ENCODE results near the gene RAB33B. TPM values are rescaled to one million over a fixed set of nuclear protein-coding genes. Genes with fewer than 3 reads are reported as not detected.
A peak's percentile ranks its signal among the peaks of the same experiment; 100 is the strongest.

The RAB33B gene
- total and polyA plus RNA-seq, 2 of the 8 experiments (the other 6 are each of a cell fraction or from before 2014, with no cell fraction given), result 4.2 to 8.7 TPM

GRCh38 chr4:139484783-139485311, 30.9 kb downstream of the RAB33B start:
- no peaks in the 10 kb centered on the region for H3K79me2 ChIP-seq (ENCODE audit: control insufficient read depth in 1 of 2, insufficient read depth in 2 of 2, low read length in 2 of 2)
- CTCF ChIA-PET (ENCODE audit: partially characterized antibody), result interaction anchor here (0.9 to 1.6 kb wide), 5 partner anchors 12 to 165 kb away, joined by 3 to 6 read pairs (median 3); no protein-coding TSS in a partner anchor
- no peak overlapping the region for H2AK5ac ChIP-seq (ENCODE audit: low read depth, low read length)
- TF ChIP-seq SIRT6 (IDR thresholded peaks at IDR 0.05; ENCODE audit: low read length) (no peak), SUZ12 (IDR thresholded peaks at IDR 0.05; ENCODE audit: low read length) (no peak), RBBP5 (IDR thresholded peaks at IDR 0.05; ENCODE audit: borderline replicate concordance, low read depth, low read length) (no peak)
- H4K20me1 ChIP-seq (replicated peaks in 1 of 2; ENCODE audit: control insufficient read depth in 1 of 2, insufficient read depth in 2 of 2, low read length in 2 of 2), result no peaks in the 10 kb centered on the region
- no peak overlapping the region for H2BK12ac ChIP-seq (ENCODE audit: low read depth, low read length)
- H2BK15ac ChIP-seq (ENCODE audit: low read length), result no peak overlapping the region
- no peak overlapping the region for H3K4me2 ChIP-seq (ENCODE audit: insufficient read depth in 1 of 2, low read depth in 2 of 2, low read length in 2 of 2)
- H3K4me1 ChIP-seq (replicated peaks in 1 of 4; ENCODE audit: control insufficient read depth in 3 of 4, insufficient read depth in 4 of 4, low read length in 3 of 4), result no peaks in the 10 kb centered on the region
- no peak overlapping the region for H3K4ac ChIP-seq (replicated peaks; ENCODE audit: insufficient read length, low read depth, low read length)
- H3K14ac ChIP-seq (ENCODE audit: insufficient read length), result no peak overlapping the region
- no peak overlapping the region for H2BK120ac ChIP-seq (replicated peaks; ENCODE audit: low read depth, low read length)
- no peak overlapping the region for H3K18ac ChIP-seq (ENCODE audit: extremely low read depth, low read length)
- H2AFZ ChIP-seq (ENCODE audit: low read length), result no peak overlapping the region
- H4K8ac ChIP-seq (ENCODE audit: extremely low read depth, insufficient read depth, low read length), result no peak overlapping the region
- no peak overlapping the region for H3K56ac ChIP-seq (replicated peaks; ENCODE audit: insufficient read length, low read depth, low read length)
- DNase-seq (ENCODE audit: low read depth in 1 of 2, low spot score in 2 of 2) (no peak), FAIRE-seq (no peak)
- no peaks in the 10 kb centered on the region for H3K36me3 ChIP-seq (ENCODE audit: control insufficient read depth in 2 of 4, insufficient read depth in 4 of 4, low read length in 3 of 4)
- H2BK5ac ChIP-seq (ENCODE audit: low read depth, low read length), result no peak overlapping the region
- POLR2A ChIA-PET (ENCODE audit: partially characterized antibody), result no interaction called here
- H3K27me3 ChIP-seq (replicated peaks in 1 of 4; ENCODE audit: control insufficient read depth in 3 of 4, extremely low read depth in 1 of 4, insufficient read depth in 3 of 4, low read length in 3 of 4), result no peaks in the 10 kb centered on the region
- H3K9me3 ChIP-seq (ENCODE audit: insufficient read depth in 2 of 2, low read depth in 1 of 2, low read length in 1 of 2), result no peaks in the 10 kb centered on the region
- H3K9ac ChIP-seq (replicated peaks in 1 of 4; ENCODE audit: extremely low read depth in 1 of 4, low read depth in 3 of 4, low read length in 3 of 4), result no peak overlapping the region
- 84% methylated on average over 11 of the region's 11 CpGs; no CpG with 5 or more reads in 1 of the 2 experiments for WGBS, 2 experiments (ENCODE audit: extremely low coverage in 1 of 2, insufficient coverage in 1 of 2, insufficient read length in 1 of 2, insufficient replicate concordance in 2 of 2, low coverage in 1 of 2, low lambda C conversion rate in 2 of 2, missing lambda C conversion rate in 1 of 2)
- H3K79me1 ChIP-seq (ENCODE audit: low read depth, low read length), result no peaks in the 10 kb centered on the region
- H3K23ac ChIP-seq (ENCODE audit: insufficient read length), result no peak overlapping the region
- H3K27ac ChIP-seq (ENCODE audit: low read depth, low read length), result no peak overlapping the region
- no peaks in the 10 kb centered on the region for H3K23me2 ChIP-seq (ENCODE audit: low read depth, low read length)
- no peak overlapping the region for H3K4me3 ChIP-seq (ENCODE audit: extremely low read depth in 1 of 4, insufficient read depth in 2 of 4, low read depth in 3 of 4, low read length in 4 of 4)
- H4K91ac ChIP-seq (replicated peaks; ENCODE audit: insufficient read length, low read length), result peak overlapping the region; percentile 66
- no peak overlapping the region for H4K5ac ChIP-seq (ENCODE audit: insufficient read length, low read depth, low read length)
- H2BK20ac ChIP-seq (ENCODE audit: low read length), result no peak overlapping the region
